Liver (tissue), 9 donors: ENCODE data around the gene ZIC2. TPM values are rescaled to one million over a fixed set of nuclear protein-coding genes. Genes with fewer than 3 reads are reported as not detected.

Source experiments
- DNase-seq: peaks from one replicate; pipeline ENCODE4 v3.0.0-alpha.2; 2017; ENCODE audit warnings: low spot score
- H3K27ac ChIP-seq, 2 donors: one replicate each; pipeline ENCODE4 v1.7.0; 2013; ENCODE audit warnings: inconsistent platforms in 2 of 2, low read length in 2 of 2, control low read depth in 1 of 2, low read depth in 1 of 2, mild to moderate bottlenecking in 1 of 2
- H3K27me3 ChIP-seq, 4 donors: one replicate each; pipeline versions ENCODE4 v1.6.1 to v1.7.0; 2013; ENCODE audit warnings: low read length in 3 of 4, inconsistent platforms in 1 of 4, mild to moderate bottlenecking in 1 of 4, moderate library complexity in 1 of 4; ENCODE audit not compliant: control insufficient read depth in 4 of 4, insufficient read depth in 4 of 4
- H3K36me3 ChIP-seq, 4 donors: one replicate each; pipeline versions ENCODE4 v1.6.1 to v1.7.0; 2013; ENCODE audit warnings: low read length in 3 of 4, mild to moderate bottlenecking in 3 of 4, low read depth in 1 of 4, moderate library complexity in 1 of 4; ENCODE audit not compliant: control insufficient read depth in 4 of 4, insufficient read depth in 3 of 4
- H3K4me1 ChIP-seq, 4 donors: one replicate each; pipeline versions ENCODE4 v1.6.1 to v1.7.0; 2013; ENCODE audit warnings: low read length in 3 of 4, mild to moderate bottlenecking in 3 of 4, moderate library complexity in 1 of 4; ENCODE audit not compliant: control insufficient read depth in 4 of 4, insufficient read depth in 4 of 4
- H3K4me3 ChIP-seq, 3 donors: one replicate each; pipeline versions ENCODE4 v1.6.1 to v1.7.0; 2013; ENCODE audit warnings: low read length in 3 of 3, control low read depth in 1 of 3, low read depth in 1 of 3, mild to moderate bottlenecking in 1 of 3
- H3K9ac ChIP-seq, 2 donors: one replicate each; pipeline ENCODE4 v1.7.0; 2013; ENCODE audit warnings: low read length in 2 of 2, mild to moderate bottlenecking in 2 of 2, moderate library complexity in 2 of 2, control low read depth in 1 of 2, low read depth in 1 of 2
- H3K9me3 ChIP-seq, 4 donors: one replicate each; pipeline versions ENCODE4 v1.6.1 to v1.7.0; 2013; ENCODE audit warnings: low read length in 3 of 4; ENCODE audit not compliant: control insufficient read depth in 4 of 4
- ATF3 ChIP-seq: IDR thresholded peaks from 2 replicates; pipeline ENCODE4 v1.6.1; 2016; ENCODE audit warnings: antibody characterized with exemption
- CTCF ChIP-seq: fragments of 150-350 bp; IDR thresholded peaks from 2 replicates; pipeline ENCODE4 v1.5.1; 2017; ENCODE audit warnings: improper control_type of control experiment, low read depth, low read length; ENCODE audit not compliant: missing input control
- EGR1 ChIP-seq, 2 donors: IDR thresholded peaks; 2 replicates each; pipeline ENCODE4 v1.6.1; 2016 to 2018; ENCODE audit warnings: antibody characterized with exemption in 2 of 2, low read depth in 2 of 2
- FOXA1 ChIP-seq: IDR thresholded peaks from 2 replicates; pipeline ENCODE4 v1.6.1; 2016; ENCODE audit warnings: antibody characterized with exemption
- FOXA2 ChIP-seq: IDR thresholded peaks from 2 replicates; pipeline ENCODE4 v1.6.1; 2016; ENCODE audit warnings: antibody characterized with exemption
- GABPA ChIP-seq, 2 donors: IDR thresholded peaks in 1 of 2; conservative IDR thresholded peaks in 1 of 2; 2 replicates each; pipeline ENCODE4 v1.6.1; 2016; ENCODE audit warnings: antibody characterized with exemption in 2 of 2, mild to moderate bottlenecking in 1 of 2, moderate library complexity in 1 of 2
- HNF4A ChIP-seq, 2 donors: conservative IDR thresholded peaks; 2 replicates each; pipeline ENCODE4 v1.6.1; 2016; ENCODE audit warnings: antibody characterized with exemption in 2 of 2, mild to moderate bottlenecking in 2 of 2
- HNF4G ChIP-seq: IDR thresholded peaks from 2 replicates; pipeline ENCODE4 v1.6.1; 2016; ENCODE audit warnings: antibody characterized with exemption
- JUND ChIP-seq, 2 donors: IDR thresholded peaks; 2 replicates each; pipeline ENCODE4 v1.6.1; 2016; ENCODE audit warnings: antibody characterized with exemption in 2 of 2
- NR2F2 ChIP-seq: IDR thresholded peaks from 2 replicates; pipeline ENCODE4 v1.6.1; 2016; ENCODE audit warnings: antibody characterized with exemption
- RAD21 ChIP-seq, 2 donors: IDR thresholded peaks; 2 replicates each; pipeline ENCODE4 v1.6.1; 2016; ENCODE audit warnings: antibody characterized with exemption in 2 of 2, mild to moderate bottlenecking in 2 of 2
- RXRA ChIP-seq, 2 donors: IDR thresholded peaks; 2 replicates each; pipeline ENCODE4 v1.6.1; 2017 to 2018; ENCODE audit warnings: antibody characterized with exemption in 2 of 2, mild to moderate bottlenecking in 1 of 2
- SP1 ChIP-seq: IDR thresholded peaks from 2 replicates; pipeline ENCODE4 v1.6.1; 2018; ENCODE audit warnings: antibody characterized with exemption, mild to moderate bottlenecking
- TAF1 ChIP-seq: conservative IDR thresholded peaks from 2 replicates; pipeline ENCODE4 v1.6.1; 2016; ENCODE audit warnings: antibody characterized with exemption, mild to moderate bottlenecking
- YY1 ChIP-seq: IDR thresholded peaks from 2 replicates; pipeline ENCODE4 v1.6.1; 2016; ENCODE audit warnings: antibody characterized with exemption, mild to moderate bottlenecking
- ZBTB33 ChIP-seq: IDR thresholded peaks from 2 replicates; pipeline ENCODE4 v1.6.1; 2016; ENCODE audit warnings: antibody characterized with exemption
- WGBS: extraction: QIAGEN DNeasy Blood & Tissue Kit; methylation state at CpG from one replicate; pipeline ENCODE4 v1.1.7; 2013; 5-methylcytosine and 5-hydroxymethylcytosine counted together
- polyA plus RNA-seq, 2 donors: library from polyadenylated mRNA; stranded (reverse) in 1 of 2; unstranded in 1 of 2; fragments of 200-250 nt in 1 of 2; fragments of >200 nt in 1 of 2; fragmentation: Nextera tagmentation in 1 of 2; extraction: Ambion mirVana in 1 of 2; gene quantifications; one replicate each; pipeline versions ENCODE4 v1.2.1 to v1.2.3, GENCODE V29; 2013 to 2015
- total RNA-seq, 2 donors: library from RNA; depleted of rRNA; stranded (reverse); fragments of >200 nt; gene quantifications; one replicate each; pipeline ENCODE4 v1.2.3, GENCODE V29; 2014
- TF ChIP-seq, protein P1 (sequence below): IDR thresholded peaks from 2 replicates; pipeline ENCODE4 v1.6.1; 2016; ENCODE audit warnings: antibody characterized with exemption
- TF ChIP-seq, protein P2 (sequence below): IDR thresholded peaks from 2 replicates; pipeline ENCODE4 v1.6.1; 2016; ENCODE audit warnings: antibody characterized with exemption, mild to moderate bottlenecking
- donor health status: healthy.
- donor health status: healthy.
- donor health status: healthy.
- donor health status: healthy.
- donor health status: healthy.

The ZIC2 gene
- total and polyA plus RNA-seq, 4 donors = not detected

- Histone ChIP-seq H3K9me3 (peaks cover 0 to 16% (median 2%) of the 10 kb centered on the region in 4 donors), H3K27me3 (peaks cover 8 to 69% (median 39%) of the 10 kb centered on the region in 4 donors), H3K36me3 (no peaks in the 10 kb centered on the region), H3K4me1 (peaks cover 0 to 18% (median 4%) of the 10 kb centered on the region in 4 donors), H3K4me3 (no peak overlapping the region), H3K9ac (no peak overlapping the region), H3K27ac (no peak overlapping the region)
- WGBS = 8% methylated on average over 36 of the region's 36 CpGs
- no peak for TF ChIP-seq EGR1 (IDR thresholded peaks at IDR 0.05; ENCODE audit: low read depth in 2 of 2)
- TF ChIP-seq FOXA1 = no peak
- no peak for TF ChIP-seq JUND (IDR thresholded peaks at IDR 0.05)
- TF ChIP-seq FOXA2 = no peak
- TF ChIP-seq HNF4A (conservative IDR thresholded peaks at IDR 0.05) = no peak
- TF ChIP-seq NR2F2 = no peak
- no peak for TF ChIP-seq ATF3
- TF ChIP-seq, protein P1, sequence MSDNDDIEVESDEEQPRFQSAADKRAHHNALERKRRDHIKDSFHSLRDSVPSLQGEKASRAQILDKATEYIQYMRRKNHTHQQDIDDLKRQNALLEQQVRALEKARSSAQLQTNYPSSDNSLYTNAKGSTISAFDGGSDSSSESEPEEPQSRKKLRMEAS = no peak
- no peak for TF ChIP-seq SP1
- no peak for TF ChIP-seq CTCF
- TF ChIP-seq ZBTB33 = no peak
- no peak for TF ChIP-seq GABPA (IDR thresholded peaks at IDR 0.05 in 1 of 2, conservative IDR thresholded peaks at IDR 0.05 in 1 of 2)
- TF ChIP-seq, protein P2, sequence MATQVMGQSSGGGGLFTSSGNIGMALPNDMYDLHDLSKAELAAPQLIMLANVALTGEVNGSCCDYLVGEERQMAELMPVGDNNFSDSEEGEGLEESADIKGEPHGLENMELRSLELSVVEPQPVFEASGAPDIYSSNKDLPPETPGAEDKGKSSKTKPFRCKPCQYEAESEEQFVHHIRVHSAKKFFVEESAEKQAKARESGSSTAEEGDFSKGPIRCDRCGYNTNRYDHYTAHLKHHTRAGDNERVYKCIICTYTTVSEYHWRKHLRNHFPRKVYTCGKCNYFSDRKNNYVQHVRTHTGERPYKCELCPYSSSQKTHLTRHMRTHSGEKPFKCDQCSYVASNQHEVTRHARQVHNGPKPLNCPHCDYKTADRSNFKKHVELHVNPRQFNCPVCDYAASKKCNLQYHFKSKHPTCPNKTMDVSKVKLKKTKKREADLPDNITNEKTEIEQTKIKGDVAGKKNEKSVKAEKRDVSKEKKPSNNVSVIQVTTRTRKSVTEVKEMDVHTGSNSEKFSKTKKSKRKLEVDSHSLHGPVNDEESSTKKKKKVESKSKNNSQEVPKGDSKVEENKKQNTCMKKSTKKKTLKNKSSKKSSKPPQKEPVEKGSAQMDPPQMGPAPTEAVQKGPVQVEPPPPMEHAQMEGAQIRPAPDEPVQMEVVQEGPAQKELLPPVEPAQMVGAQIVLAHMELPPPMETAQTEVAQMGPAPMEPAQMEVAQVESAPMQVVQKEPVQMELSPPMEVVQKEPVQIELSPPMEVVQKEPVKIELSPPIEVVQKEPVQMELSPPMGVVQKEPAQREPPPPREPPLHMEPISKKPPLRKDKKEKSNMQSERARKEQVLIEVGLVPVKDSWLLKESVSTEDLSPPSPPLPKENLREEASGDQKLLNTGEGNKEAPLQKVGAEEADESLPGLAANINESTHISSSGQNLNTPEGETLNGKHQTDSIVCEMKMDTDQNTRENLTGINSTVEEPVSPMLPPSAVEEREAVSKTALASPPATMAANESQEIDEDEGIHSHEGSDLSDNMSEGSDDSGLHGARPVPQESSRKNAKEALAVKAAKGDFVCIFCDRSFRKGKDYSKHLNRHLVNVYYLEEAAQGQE = no peak
- TF ChIP-seq TAF1 = no peak
- TF ChIP-seq RXRA (IDR thresholded peaks at IDR 0.05) = no peak
- TF ChIP-seq HNF4G = no peak
- no peak for TF ChIP-seq RAD21 (IDR thresholded peaks at IDR 0.05)
- no peak for TF ChIP-seq YY1
- no peak for DNase-seq
Measured at GRCh38 chr13:99991828-99992775, 10.5 kb downstream of the ZIC2 start.
